Activated T-cell treated with anti-CD3 and anti-CD28 coated beads for 24 hours (primary cell): ENCODE data around the gene SMG5.

Source experiments
- DNase-seq: peaks from one replicate; pipeline ENCODE4 v3.0.0-alpha.2; 2020; ENCODE audit warnings: low read depth

SMG5 gene

DNA sequence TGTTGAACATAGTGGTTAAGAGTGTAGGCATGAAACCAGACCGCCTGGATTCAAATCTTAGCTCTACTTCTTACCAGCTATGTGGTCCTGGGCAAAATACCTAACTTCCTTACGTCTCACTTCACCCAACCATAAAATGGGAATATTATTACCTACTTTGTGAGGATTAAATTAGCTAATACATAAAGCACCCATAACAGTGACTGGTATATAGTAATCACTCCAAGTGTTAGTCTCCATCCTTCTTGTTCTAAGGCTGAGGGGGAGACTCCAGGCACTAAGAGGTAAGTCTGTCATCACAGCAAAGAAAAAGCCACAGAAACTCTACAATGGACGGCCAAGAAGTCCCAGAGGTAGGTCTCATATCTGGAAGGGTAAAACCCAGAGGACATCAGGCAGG lies 2.8 kb downstream of the SMG5 start:
- no peak for DNase-seq

DNA sequence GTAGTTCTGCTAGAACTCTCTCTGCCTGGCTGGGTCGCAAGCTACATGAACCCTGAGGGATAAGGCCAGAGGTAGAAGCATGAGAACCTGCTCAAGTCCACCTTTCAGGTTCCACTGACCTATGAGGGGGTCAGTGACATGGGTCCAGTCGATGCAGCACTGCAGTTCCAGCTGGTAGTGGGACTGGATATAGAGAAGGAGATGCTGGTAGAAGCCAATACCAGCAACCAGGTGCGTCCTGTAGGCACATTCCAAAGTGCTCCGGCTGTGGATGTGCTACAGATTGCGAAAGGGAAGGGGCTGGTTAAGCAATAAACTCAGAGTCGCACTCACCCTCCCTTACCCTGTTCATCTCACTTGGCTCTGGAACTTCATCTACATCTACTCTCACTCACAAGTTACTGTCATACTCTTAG lies 5.7 kb downstream of the SMG5 start:
- DNase-seq = no peak

DNA sequence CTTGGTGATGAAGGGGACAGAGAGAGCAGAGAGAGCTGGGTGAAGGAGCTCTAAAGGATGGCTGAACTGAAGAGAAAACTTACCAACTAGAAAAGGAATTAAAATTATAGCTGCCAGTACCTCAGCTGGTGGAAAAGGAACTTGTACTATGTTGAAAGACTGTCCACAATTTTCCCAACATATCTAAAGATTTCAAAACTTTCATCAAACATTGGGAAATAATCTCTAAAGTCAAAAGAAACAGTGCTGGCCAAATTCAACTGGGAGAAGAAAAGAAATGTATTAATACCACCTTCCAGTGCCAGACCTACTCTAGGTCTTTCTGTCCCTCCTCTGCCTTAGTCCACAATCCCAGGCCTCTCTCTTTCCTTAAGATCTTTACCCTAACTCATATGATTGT lies 6.1 kb downstream of the SMG5 start:
- DNase-seq = no peak

DNA sequence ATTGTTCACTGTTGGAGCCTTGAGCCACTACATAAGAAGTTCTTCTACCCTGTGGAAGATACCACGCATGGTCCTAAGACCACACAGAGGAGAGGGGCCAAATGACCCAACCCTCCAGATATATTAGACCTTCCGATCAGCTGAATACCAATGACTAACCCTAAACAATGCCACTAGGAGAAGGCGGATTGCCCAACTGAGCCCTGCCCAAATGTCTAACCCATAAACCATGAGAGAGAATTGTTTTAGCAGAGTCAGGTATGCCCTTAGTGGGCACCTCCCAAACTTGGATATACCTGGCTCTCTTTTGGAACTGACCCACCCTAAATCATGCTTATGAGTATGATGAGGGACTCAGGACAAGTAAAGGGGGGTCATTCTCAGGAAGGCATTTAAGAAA lies 12.3 kb downstream of the SMG5 start:
- DNase-seq = no peak

DNA sequence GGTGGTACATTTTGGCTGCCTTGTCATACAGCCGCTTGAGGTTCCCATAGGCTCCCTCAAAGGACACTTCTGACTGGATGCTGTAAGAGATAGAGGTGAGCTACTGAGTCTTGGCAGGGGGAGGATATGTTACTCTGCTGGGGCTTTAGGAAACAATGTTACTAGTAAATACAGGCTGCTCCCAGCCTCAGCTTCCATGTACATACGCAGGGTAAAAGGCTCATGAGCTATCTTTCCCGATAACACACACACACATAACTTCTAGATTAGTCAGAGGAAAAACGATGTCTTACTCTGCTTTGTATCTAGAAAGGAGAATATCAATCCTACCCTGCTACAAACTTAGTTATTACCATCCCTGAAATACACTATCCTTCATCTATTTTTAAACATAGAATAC lies 14.3 kb downstream of the SMG5 start:
- DNase-seq = no peak

DNA sequence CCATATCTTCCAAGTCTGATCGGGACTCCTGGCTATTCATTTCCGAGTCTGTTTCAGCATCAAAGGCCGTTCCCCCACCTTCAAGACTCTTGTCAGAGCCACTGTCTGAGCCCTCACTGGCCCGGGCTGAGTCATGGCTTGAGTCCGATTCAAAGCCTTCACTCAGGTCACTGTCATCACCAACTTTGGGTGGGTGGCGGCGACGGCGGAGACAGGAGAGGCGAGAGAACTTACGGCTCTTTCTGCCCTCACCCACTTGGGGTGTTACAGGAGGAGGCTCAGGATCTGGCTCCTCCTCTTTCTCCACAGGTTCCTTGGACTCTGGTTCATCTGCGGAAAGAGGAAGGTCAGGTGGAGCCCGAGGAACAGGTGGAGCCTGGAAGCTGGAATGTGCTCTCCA lies 16.6 kb downstream of the SMG5 start:
- no peak for DNase-seq

DNA sequence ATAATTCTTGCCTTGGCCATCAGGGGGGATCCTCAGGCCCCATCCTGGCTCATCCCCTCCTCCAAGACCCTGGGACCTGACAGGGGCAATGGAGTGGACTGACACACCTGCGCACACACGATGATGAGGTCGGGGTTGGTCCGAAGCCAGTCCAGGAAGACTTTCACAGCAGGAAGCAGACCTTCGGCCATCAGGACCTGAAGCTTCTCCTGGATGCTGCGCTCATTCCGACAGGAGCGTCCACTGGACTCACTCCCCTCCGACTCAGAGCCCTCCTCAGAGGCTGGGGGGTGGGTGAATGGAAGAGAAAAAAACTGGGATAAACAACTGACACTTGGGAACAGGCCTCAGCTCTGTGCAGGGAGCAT lies 19.4 kb downstream of the SMG5 start:
- no peak for DNase-seq

DNA sequence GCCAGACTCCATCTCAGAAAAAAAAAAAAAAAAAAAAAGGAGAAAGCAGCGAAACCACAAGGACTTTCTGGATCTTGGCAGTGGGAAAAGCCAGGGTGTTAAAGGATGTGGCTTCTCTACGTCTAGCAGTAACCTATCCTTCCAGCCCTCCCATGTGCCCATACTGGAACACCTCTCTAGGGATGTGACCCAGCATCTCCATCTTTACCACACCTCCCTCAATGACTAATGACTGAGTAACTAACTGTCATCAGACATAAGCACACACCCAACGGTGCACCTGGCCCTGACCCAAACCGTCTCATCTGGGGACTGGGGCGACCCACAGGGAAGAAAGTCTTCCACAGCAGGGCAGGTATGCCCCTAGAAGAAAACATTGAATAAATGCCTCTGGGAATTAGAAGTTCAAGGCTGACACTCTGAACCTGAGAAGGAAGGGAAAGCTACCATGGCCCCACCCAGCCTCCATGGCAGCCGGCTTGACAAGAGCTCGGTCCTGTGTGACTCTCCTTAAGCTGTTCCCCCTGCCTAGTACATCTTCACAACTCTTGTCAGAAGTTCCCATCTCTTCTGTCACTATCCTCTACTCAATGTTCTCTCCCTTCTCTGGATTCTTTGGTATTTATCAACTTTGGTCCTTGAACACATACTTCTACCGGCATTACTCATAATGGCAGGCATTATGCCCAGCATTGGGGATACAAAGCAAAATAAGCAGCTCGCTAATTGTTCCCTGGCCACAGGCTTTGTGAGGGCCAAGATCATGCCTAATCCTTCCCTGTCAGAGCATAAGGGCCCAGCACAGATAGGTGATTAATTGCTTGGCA lies 20.0 kb downstream of the SMG5 start:
- no peak for DNase-seq

DNA sequence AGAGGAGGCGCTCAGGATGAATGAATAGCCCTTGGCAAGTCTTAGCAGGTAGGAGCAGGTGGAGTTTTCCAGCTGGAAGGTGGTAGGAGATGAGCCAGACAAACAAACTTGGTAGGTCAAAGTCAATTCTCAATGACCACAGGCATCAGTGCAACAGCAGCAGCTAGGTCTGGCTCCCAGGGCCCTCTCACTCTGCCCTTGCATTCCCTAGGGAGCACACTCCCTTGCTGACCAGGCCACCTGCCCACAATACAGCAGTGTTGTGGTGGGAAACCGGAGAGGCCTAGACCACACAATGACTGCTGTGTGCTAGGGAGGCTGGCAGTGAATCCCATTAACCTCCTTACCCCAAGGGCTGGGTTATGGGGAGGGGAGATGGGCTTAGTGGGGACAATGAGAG lies 21.7 kb downstream of the SMG5 start:
- no peak for DNase-seq

DNA sequence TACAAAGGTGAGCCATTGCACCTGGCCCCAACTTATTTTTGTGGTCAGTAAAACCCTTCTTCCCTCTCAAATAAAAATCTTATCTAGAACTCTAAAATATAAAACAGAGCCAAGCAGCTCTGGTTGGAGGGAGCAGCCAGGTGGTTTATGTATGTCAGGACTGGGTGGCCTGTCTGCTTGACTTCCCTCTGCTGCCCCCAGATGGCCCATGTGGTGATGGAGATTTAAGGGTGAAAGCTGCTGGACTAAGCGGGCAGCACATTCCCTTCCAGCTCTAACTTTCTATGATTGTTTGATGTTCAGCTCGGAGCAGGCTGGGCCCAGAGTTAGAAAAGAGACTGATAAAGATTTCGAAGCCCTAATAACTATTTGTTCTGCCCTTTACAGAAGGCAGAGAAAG lies 22.8 kb downstream of the SMG5 start:
- DNase-seq = no peak

DNA sequence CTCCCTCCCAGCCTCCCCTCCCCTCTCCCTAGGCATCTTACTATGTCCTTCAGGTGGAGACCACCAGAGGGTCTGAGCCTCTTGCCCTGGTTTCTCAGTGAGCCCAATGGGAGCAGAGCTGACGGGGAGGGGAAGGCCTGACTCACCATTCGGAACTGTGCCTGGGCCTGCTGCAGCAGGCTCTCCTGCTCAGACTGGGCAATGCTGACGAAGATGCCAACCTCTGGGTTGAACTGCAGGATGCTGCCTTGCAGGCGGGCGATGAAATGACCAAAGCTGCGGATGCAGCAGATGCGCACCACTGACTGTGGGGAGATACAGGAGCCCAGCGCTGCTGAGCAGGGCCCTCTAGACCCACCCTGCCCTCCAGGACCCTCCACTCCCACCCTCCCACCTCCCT lies 23.8 kb downstream of the SMG5 start:
- no peak for DNase-seq

DNA sequence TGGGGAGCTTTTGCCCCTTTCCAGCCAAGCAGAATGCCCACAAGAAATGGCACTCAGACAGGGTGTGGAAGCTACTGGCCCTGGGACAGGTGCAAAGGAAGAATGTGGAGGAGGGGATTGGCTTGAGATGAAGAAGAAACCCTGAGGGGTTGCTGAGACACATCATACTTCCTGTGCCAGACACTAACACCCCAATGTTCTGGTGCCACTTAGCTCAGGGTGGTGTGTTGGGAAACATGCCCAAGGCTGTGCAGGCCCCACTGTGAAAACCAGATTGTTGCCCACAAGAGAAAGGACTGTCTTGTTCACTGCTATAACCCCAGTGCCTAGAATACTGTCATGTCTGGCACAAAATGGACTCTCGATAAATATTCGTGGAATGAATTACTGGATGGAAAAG lies 24.9 kb downstream of the SMG5 start:
- DNase-seq = no peak

DNA sequence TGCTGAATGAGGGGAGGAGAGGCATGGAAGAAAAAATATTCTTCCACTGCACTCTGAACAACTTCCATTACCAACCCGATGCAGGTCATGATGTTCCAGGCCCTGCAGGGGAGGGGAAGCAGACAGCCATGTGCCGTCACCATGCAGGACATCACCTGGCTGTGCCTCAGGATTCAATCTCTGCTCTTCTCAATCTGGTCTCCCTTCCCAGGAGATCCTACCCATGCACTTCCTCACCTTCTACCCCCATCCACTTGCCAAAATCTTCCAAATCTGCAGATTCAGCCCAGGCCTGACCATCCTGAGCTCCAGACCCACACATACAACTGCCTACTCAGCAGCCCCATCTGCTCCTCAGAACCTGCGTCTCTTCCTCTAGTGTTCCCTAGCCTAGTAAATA lies 29.0 kb downstream of the SMG5 start:
- no peak for DNase-seq

DNA sequence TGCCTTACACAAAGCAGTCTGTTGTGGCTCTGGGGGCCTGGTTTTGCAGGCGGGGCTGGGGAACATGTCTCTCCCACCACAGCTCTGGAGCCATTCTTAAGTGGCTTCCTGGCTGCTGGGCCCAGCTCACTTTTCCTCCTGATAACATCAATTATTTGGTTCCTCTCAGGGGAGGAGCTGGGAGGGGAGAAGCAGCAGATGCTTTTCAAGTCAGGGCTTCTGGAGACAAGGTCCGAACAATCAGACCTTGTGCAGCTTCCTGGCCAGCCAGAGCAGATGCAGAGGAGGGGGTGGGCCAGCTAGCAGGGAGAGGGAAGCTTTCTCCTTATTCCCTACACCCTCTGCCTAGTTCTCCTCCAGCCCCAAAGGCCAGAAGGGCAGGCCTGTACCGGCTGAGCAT lies 31.1 kb downstream of the SMG5 start:
- no peak for DNase-seq

DNA sequence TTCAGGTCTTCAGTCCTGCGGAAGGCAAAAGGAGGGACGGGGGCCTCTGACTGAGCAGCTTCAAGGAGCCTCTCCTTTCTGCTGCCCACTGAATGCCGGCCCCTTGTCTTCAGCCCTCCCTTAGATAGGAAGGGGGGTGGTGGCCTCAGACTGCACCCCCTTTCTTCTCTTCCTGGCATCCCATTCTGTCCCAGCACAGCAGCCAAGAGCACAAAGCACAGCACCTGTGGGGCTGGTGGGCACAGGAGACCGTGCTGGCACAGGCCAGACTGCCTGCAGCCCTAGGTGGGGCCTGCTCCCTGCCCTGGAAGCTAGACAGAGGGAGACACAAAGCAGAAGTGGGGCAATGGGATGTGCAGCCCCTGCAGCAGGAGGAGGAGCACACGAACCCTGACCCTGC lies 33.0 kb downstream of the SMG5 start:
- no peak for DNase-seq

DNA sequence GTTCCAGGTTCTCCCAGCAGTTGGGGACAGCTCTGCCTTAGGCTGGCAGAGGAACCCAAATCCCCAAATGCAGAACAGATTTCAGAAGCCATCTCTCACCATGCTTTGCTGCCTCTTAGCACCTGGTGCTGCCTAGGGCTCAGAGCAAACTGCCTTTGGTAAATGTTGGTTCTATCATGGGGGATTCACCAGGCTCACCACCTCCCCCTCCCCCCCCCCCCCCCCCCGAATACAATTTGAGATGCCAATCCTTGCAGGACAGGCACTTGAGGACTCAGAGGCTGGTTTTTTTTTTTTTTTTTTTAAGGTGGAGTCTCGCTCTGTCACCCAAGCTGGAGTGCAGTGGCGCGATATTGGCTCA lies 34.3 kb downstream of the SMG5 start:
- DNase-seq = no peak

DNA sequence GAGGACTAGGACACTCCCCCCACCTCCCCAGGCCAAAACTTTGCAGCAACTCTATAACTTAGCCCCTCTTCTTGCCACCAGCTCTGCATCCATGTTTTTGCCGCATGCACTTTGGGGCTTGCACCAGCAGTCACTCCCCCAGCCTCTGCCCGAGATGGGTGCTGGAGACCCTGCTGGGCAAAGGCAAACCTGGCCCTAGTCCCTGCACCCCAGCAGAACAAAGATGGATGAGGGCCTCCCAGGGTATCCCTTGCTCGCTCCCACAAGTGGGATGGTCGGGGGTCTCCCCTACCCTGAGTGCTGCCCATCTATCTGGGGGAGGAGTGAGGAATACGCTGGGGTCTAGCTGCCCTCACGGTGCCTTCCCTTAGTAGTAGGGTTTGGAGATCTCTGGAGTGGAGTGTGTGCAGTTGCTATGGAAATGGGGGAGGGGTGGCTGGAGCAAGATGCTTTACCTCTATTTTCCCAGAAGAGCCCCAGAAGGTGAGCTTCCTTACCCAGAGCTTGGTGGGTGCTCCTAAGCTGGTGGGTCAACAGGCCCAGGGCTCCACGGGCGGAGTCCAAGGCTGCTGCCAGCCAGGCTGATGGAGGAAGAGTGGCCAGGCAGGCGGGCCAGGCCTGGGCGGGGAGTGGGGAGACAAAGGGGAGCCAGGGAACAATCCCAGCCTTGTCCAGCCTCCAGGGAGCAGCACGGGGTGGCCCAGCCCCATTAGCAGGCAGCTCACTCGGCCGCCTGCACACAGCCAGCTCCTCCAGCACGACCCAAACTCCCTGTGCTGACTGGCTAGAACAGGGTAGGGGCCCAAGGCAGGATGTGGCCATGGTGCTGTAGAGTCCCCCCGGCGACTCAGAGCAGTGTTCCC lies 34.9 kb downstream of the SMG5 start, which contains the start of gene PAQR6:
Gene PAQR6 (minus strand): TSS at position 597 of the 863 bp plus-strand sequence. CDS start 1,325 bp downstream, outside the sequence.
- no peak for DNase-seq

DNA sequence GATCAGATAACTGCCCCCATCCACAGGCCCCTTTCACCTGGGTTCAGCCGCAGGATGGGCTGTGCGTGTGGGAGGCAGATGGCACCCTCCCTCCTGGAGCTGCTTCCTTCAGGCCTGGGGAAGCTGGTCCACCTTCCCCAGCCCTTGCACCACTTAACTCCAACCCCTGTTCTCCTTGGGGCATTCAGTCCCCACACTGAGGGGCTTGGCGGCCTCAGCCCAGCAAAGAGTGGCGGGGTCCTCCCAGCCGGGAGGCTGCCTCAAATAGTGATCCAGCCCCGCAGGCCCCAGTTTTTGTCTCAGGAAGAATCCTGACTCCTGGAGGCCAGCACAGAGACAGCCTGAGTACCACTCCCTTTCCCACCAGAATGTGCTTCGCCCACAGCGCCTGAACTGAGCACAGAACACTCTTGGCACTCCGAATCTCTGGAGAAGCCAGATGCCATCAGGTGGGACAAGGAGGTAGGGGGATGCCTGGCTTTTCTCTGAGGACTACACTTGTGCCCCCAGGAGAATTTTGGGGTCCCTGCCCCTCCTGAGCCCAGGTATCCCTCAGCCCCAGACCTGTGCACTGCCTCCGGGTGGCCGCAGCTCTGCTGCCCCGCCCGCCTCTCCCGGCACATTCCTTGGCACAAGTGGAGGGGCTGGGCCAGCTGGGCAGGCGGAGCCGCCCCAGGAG lies 35.7 kb downstream of the SMG5 start:
- no peak for DNase-seq

DNA sequence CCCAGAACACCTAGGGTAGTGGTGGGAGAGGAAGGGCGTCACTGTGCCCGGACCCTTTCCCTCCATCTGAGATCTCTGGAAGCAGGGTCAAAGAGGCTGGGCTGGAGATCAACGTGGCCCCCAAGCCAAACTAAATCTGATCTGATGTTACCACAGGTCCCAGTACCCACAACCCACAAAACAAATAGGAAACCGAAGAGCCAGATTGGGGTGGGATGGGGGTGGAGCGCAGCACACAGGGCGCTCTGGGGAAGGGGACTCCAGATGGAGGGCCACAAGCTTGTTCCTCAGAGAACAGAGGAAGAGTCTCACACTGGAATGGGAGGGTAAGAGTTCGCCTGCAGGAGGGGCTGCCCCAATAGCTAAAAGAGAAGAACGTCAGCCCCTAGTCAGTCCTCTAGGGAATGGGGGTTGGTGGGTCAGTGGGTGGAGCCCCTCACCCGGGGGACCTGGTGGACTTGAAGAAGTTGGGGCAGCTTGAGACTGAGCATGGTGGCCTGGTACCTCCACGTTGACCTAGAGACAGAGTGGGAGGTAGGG lies 36.3 kb downstream of the SMG5 start:
- DNase-seq = no peak

DNA sequence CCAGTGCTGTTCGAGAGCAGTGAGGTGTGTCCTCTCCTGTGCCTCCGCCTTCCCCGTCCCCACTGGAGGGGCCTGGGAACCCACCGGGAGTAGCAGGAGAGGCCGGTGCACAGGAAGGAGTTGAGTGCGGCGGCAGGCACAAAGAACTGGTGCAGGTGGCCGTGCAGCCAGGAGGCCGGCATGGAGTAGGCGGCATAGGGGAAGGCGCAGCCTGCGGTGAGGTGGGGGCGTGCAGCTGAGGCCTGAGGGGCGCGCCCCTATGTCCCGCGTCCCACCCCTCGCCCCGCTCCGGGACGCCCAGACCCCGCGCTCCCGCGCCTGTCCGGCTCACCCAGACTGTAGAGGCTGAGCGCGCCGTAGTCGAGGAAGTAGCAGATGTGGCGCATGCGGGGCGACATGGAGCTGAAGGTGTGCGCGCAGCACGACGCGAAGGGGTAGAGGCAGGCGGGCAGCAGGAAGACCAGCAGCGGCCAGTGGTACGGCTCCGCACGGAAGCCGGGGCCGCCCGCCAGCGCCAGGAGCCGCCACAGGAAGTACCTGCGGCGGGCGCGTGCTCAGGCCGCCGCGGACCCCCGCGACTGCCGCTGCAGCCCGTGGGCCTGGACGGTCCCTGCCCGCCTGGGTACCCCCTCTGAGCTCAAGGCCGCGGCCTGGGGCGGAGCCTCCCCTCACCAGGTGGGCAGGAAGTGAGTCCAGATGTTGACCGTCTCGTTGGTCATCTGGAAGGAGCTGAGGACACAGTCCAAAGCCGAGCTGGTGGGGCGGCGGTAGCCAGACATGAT lies 37.0 kb downstream of the SMG5 start:
- no peak for DNase-seq

DNA sequence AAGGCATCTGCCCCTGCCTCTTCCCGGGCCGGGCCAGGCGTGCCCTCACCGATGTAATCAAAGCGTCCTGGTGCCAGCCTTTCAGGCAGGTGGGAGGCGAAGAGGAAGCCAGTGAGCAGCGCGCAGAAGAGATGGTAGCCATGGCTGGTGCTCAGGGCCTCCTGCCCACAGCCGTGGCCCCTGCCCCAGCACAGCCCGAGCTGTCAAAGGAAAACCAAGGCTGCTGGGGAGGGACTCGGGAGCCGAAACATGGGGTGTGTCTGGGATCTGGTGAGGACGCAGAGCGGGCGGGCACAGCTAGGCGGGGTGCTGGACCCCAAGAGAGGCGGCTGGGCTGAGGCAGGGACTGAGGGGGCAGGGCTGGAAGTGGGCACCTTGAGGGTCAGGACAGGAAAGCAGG lies 37.9 kb downstream of the SMG5 start:
- DNase-seq = no peak

DNA sequence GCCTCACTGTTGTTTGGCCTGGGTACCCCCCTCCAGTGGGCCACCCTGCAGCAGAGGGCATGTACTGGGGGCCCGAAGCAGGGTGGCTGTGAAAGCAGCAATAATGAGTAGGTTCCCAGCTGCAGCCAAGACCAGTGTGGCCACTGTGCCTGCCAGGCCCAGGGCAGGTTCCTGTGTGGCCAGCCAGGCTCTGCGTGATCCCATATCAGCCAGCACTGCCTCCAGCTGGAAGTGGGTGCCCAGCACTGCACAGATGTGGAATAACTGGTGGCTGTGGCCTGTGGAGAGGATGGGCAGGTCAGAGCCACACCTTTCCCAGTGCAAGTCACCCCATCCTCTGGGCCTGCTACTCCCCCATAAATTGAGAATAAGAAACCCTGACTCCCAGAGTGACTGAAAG lies 38.5 kb downstream of the SMG5 start:
- no peak for DNase-seq
